ENCODE data around the gene PIGO. TPM values are rescaled to one million over a fixed set of nuclear protein-coding genes. Genes with fewer than 3 reads are reported as not detected.

PIGO gene
- total and polyA plus RNA-seq, 2 of the 8 experiments (the other 6 are each of a cell fraction or from before 2014, with no cell fraction given): 20.5 to 31.3 TPM

DNA sequence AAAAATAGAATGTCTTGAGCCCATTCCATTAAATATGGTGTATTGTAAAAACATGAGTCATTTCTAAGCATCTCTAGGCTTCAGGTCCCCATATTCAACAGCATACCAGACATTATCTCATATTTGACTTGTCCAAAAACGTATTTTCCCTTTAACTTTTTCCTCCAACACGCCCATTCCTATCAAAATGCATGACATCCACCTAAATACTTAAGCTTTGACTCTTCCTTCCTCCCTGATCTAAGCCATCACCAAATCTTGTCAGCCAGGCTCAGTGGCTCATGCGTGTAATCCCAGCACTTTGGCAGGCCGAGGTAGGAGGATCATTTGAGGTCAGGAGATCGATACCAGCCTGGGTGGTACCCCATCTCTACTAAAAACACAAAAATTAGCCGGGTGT lies 47.9 kb downstream of the PIGO start:
- peaks cover 0 to 14% (median 2%) of the 10 kb centered on the region in 4 experiments; a peak in 3 of 8 replicates for H3K36me3 ChIP-seq (ENCODE audit: control insufficient read depth in 2 of 4, insufficient read depth in 4 of 4, low read length in 3 of 4)
- ChIA-PET POLR2A (ENCODE audit: partially characterized antibody) (interaction anchor here (1.4 kb wide), 1 partner anchor 57 kb away, joined by 4 read pairs; no protein-coding TSS in a partner anchor), CTCF (ENCODE audit: partially characterized antibody) (interaction anchor here (1.2 to 5.3 kb wide), 2 partner anchors 54 to 149 kb away, joined by 3 to 54 read pairs; no protein-coding TSS in a partner anchor)

More for the DNA sequence above, 47.9 kb downstream of the PIGO start:
- DNase-seq (ENCODE audit: low read depth in 1 of 2, low spot score in 2 of 2) (no peak), FAIRE-seq (no peak)
- Histone ChIP-seq H2BK15ac (ENCODE audit: low read length) (no peak overlapping the region), H3K27ac (ENCODE audit: low read depth, low read length) (no peak overlapping the region), H3K18ac (ENCODE audit: extremely low read depth, low read length) (no peak overlapping the region), H4K8ac (ENCODE audit: extremely low read depth, insufficient read depth, low read length) (no peak overlapping the region), H2BK12ac (ENCODE audit: low read depth, low read length) (no peak overlapping the region), H3K79me1 (ENCODE audit: low read depth, low read length) (no peaks in the 10 kb centered on the region), H2AK5ac (ENCODE audit: low read depth, low read length) (no peak overlapping the region), H3K79me2 (ENCODE audit: control insufficient read depth in 1 of 2, insufficient read depth in 2 of 2, low read length in 2 of 2) (no peaks in the 10 kb centered on the region), H3K4me1 (replicated peaks in 1 of 4; ENCODE audit: control insufficient read depth in 3 of 4, insufficient read depth in 4 of 4, low read length in 3 of 4) (peaks cover 0 to 2% (median 0%) of the 10 kb centered on the region in 4 experiments; a peak in 2 of 7 replicates), H3K4me2 (ENCODE audit: insufficient read depth in 1 of 2, low read depth in 2 of 2, low read length in 2 of 2) (no peak overlapping the region), H2AFZ (ENCODE audit: low read length) (no peak overlapping the region), H3K9me3 (ENCODE audit: insufficient read depth in 2 of 2, low read depth in 1 of 2, low read length in 1 of 2) (no peaks in the 10 kb centered on the region), H3K23ac (ENCODE audit: insufficient read length) (no peak overlapping the region), H3K9ac (replicated peaks in 1 of 4; ENCODE audit: extremely low read depth in 1 of 4, low read depth in 3 of 4, low read length in 3 of 4) (no peak overlapping the region), H3K27me3 (replicated peaks in 1 of 4; ENCODE audit: control insufficient read depth in 3 of 4, extremely low read depth in 1 of 4, insufficient read depth in 3 of 4, low read length in 3 of 4) (no peaks in the 10 kb centered on the region), H3K14ac (ENCODE audit: insufficient read length) (no peak overlapping the region), H3K23me2 (ENCODE audit: low read depth, low read length) (no peaks in the 10 kb centered on the region), H3K56ac (replicated peaks; ENCODE audit: insufficient read length, low read depth, low read length) (no peak overlapping the region), H4K91ac (replicated peaks; ENCODE audit: insufficient read length, low read length) (no peak overlapping the region), H4K20me1 (replicated peaks in 1 of 2; ENCODE audit: control insufficient read depth in 1 of 2, insufficient read depth in 2 of 2, low read length in 2 of 2) (no peaks in the 10 kb centered on the region), H3K4me3 (ENCODE audit: extremely low read depth in 1 of 4, insufficient read depth in 2 of 4, low read depth in 3 of 4, low read length in 4 of 4) (no peak overlapping the region), H3K4ac (replicated peaks; ENCODE audit: insufficient read length, low read depth, low read length) (no peak overlapping the region), H2BK20ac (ENCODE audit: low read length) (no peak overlapping the region), H4K5ac (ENCODE audit: insufficient read length, low read depth, low read length) (no peak overlapping the region), H2BK120ac (replicated peaks; ENCODE audit: low read depth, low read length) (no peak overlapping the region), H2BK5ac (ENCODE audit: low read depth, low read length) (no peak overlapping the region)
- TF ChIP-seq, protein P1, sequence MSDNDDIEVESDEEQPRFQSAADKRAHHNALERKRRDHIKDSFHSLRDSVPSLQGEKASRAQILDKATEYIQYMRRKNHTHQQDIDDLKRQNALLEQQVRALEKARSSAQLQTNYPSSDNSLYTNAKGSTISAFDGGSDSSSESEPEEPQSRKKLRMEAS (IDR thresholded peaks at IDR 0.05): no peak
- TF ChIP-seq RAD21 (IDR thresholded peaks at IDR 0.05 in 1 of 2, conservative IDR thresholded peaks at IDR 0.05 in 1 of 2; ENCODE audit: low read depth in 2 of 2, low read length in 2 of 2) (no peak), KDM5A (IDR thresholded peaks at IDR 0.05; ENCODE audit: low read length) (no peak), POLR2AphosphoS5 (IDR thresholded peaks at IDR 0.05; ENCODE audit: low read depth, low read length) (no peak), GABPA (IDR thresholded peaks at IDR 0.05; ENCODE audit: borderline replicate concordance, insufficient read depth, low read length) (no peak), EZH2 (IDR thresholded peaks at IDR 0.05; ENCODE audit: low read depth, low read length, severe bottlenecking) (no peak), RFX5 (IDR thresholded peaks at IDR 0.05; ENCODE audit: borderline replicate concordance, low read depth, low read length) (no peak), SUZ12 (IDR thresholded peaks at IDR 0.05; ENCODE audit: low read length) (no peak), GTF2F1 (IDR thresholded peaks at IDR 0.05; ENCODE audit: borderline replicate concordance, low read depth, low read length) (no peak), CHD1 (IDR thresholded peaks at IDR 0.05; ENCODE audit: low read depth, low read length) (no peak)
- WGBS, 2 experiments (ENCODE audit: extremely low coverage in 1 of 2, insufficient coverage in 1 of 2, insufficient read length in 1 of 2, insufficient replicate concordance in 2 of 2, low coverage in 1 of 2, low lambda C conversion rate in 2 of 2, missing lambda C conversion rate in 1 of 2): 91 to 100% methylated on average over 2 to 6 of the region's 6 CpGs
